ENCODE results near the gene DAGLB. TPM values are rescaled to one million over a fixed set of nuclear protein-coding genes. Genes with fewer than 3 reads are reported as not detected.
"Not testable (repeated sequence)": the region's sequence is repeated elsewhere in the genome, so short reads cannot be mapped to it uniquely, and the experiment has no call there.

DAGLB gene
- total RNA-seq, 2 experiments from 2014 or later: 22.0 to 22.9 TPM

- no peaks in the 10 kb centered on the region for H3K9me3 Mint-ChIP-seq
- peaks cover 59% of the 10 kb centered on the region for H3K36me3 ChIP-seq (ENCODE audit: insufficient read depth, low read length)
- H3K4me3 Mint-ChIP-seq: no peak overlapping the region
- intact Hi-C loops (cut with DNase I, micrococcal nuclease): no loop called here
- peaks cover 20% of the 10 kb centered on the region for H3K4me1 ChIP-seq (ENCODE audit: insufficient read depth, low read length)
- H3K4me1 Mint-ChIP-seq (ENCODE audit: low read depth): peaks cover 47% of the 10 kb centered on the region
- H3K27ac Mint-ChIP-seq: peak overlapping the region; percentile 69
- ChIA-PET CTCF (no interaction called here), POLR2A (no interaction called here)
- no peaks in the 10 kb centered on the region for H3K27me3 Mint-ChIP-seq
- no peak for ATAC-seq (ENCODE audit: poor library complexity)
- no peak overlapping the region for H3K4me3 ChIP-seq (ENCODE audit: low read length)
- TF ChIP-seq, protein P1, sequence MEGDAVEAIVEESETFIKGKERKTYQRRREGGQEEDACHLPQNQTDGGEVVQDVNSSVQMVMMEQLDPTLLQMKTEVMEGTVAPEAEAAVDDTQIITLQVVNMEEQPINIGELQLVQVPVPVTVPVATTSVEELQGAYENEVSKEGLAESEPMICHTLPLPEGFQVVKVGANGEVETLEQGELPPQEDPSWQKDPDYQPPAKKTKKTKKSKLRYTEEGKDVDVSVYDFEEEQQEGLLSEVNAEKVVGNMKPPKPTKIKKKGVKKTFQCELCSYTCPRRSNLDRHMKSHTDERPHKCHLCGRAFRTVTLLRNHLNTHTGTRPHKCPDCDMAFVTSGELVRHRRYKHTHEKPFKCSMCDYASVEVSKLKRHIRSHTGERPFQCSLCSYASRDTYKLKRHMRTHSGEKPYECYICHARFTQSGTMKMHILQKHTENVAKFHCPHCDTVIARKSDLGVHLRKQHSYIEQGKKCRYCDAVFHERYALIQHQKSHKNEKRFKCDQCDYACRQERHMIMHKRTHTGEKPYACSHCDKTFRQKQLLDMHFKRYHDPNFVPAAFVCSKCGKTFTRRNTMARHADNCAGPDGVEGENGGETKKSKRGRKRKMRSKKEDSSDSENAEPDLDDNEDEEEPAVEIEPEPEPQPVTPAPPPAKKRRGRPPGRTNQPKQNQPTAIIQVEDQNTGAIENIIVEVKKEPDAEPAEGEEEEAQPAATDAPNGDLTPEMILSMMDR (IDR thresholded peaks at IDR 0.05): no peak
- no peak for DNase-seq
- H3K9me3 ChIP-seq (ENCODE audit: control insufficient read depth in 1 of 2, insufficient read depth in 1 of 2, low read length in 2 of 2): no peaks in the 10 kb centered on the region
- H3K27me3 ChIP-seq (ENCODE audit: control insufficient read depth in 1 of 2, insufficient read depth in 2 of 2, low read length in 2 of 2): no peaks in the 10 kb centered on the region
- H3K27ac ChIP-seq (ENCODE audit: low read depth in 1 of 2, low read length in 2 of 2): no peak overlapping the region
- peaks cover 63% of the 10 kb centered on the region for H3K36me3 Mint-ChIP-seq (ENCODE audit: low read depth)
These were observed 48.8 kb downstream of the DAGLB start for GRCh38 chr7:6398943-6399342.

GRCh38 chr7:6397759-6398495 lies 49.8 kb downstream of the DAGLB start:
- peaks cover 57% of the 10 kb centered on the region for H3K4me1 Mint-ChIP-seq (ENCODE audit: low read depth)
- H3K27me3 Mint-ChIP-seq; H3K4me3 ChIP-seq (ENCODE audit: low read length); CTCF ChIA-PET; H3K4me3 Mint-ChIP-seq; H3K27ac ChIP-seq (ENCODE audit: low read depth in 1 of 2, low read length in 2 of 2); H3K27me3 ChIP-seq (ENCODE audit: control insufficient read depth in 1 of 2, insufficient read depth in 2 of 2, low read length in 2 of 2); intact Hi-C loops (cut with DNase I, micrococcal nuclease); H3K9me3 Mint-ChIP-seq; POLR2A ChIA-PET; DNase-seq; H3K9me3 ChIP-seq (ENCODE audit: control insufficient read depth in 1 of 2, insufficient read depth in 1 of 2, low read length in 2 of 2); ATAC-seq (ENCODE audit: poor library complexity): not testable (repeated sequence)
- peaks cover 63% of the 10 kb centered on the region for H3K36me3 Mint-ChIP-seq (ENCODE audit: low read depth)
- peak overlapping the region; percentile 67 for H3K27ac Mint-ChIP-seq
- H3K4me1 ChIP-seq (ENCODE audit: insufficient read depth, low read length): peaks cover 25% of the 10 kb centered on the region
- peaks cover 59% of the 10 kb centered on the region for H3K36me3 ChIP-seq (ENCODE audit: insufficient read depth, low read length)

GRCh38 chr7:6395898-6396595 lies 51.7 kb downstream of the DAGLB start:
- H3K4me3 Mint-ChIP-seq: peak overlapping the region; percentile 4
- H3K4me1 ChIP-seq (ENCODE audit: insufficient read depth, low read length): peaks cover 28% of the 10 kb centered on the region
- no peak overlapping the region for H3K4me3 ChIP-seq (ENCODE audit: low read length)
- peak in 2 of 14 experiments; percentile 44 to 49 for DNase-seq
- ChIA-PET CTCF (no interaction called here), POLR2A (no interaction called here)
- H3K27ac ChIP-seq (ENCODE audit: low read depth in 1 of 2, low read length in 2 of 2): no peak overlapping the region
- peaks cover 56% of the 10 kb centered on the region for H3K36me3 ChIP-seq (ENCODE audit: insufficient read depth, low read length)
- H3K4me1 Mint-ChIP-seq (ENCODE audit: low read depth): peaks cover 74% of the 10 kb centered on the region
- intact Hi-C loops (cut with DNase I, micrococcal nuclease): no loop called here
- H3K27ac Mint-ChIP-seq: peak overlapping the region; percentile 81
- no peaks in the 10 kb centered on the region for H3K27me3 ChIP-seq (ENCODE audit: control insufficient read depth in 1 of 2, insufficient read depth in 2 of 2, low read length in 2 of 2)
- H3K27me3 Mint-ChIP-seq: no peaks in the 10 kb centered on the region
- H3K9me3 Mint-ChIP-seq: no peaks in the 10 kb centered on the region
- H3K9me3 ChIP-seq (ENCODE audit: control insufficient read depth in 1 of 2, insufficient read depth in 1 of 2, low read length in 2 of 2): no peaks in the 10 kb centered on the region
- TF ChIP-seq, protein P1 (IDR thresholded peaks at IDR 0.05): no peak
- peaks cover 63% of the 10 kb centered on the region for H3K36me3 Mint-ChIP-seq (ENCODE audit: low read depth)
- no peak for ATAC-seq (ENCODE audit: poor library complexity)
